Calu3 (cell line): ENCODE measurements around the gene RPS14. TPM values are rescaled to one million over a fixed set of nuclear protein-coding genes. Genes with fewer than 3 reads are reported as not detected.

Experiments used
- Bru-seq: library from RNA; stranded (reverse); fragments of 400-500 nt; gene quantifications from one replicate; lab custom pipeline; 2021; lab: Mats Ljungman, UMichigan
- BruChase-seq, 2 experiments: library from RNA; stranded (reverse); fragments of 400-500 nt; gene quantifications; one replicate each; lab custom pipeline; 2021; lab: Mats Ljungman, UMichigan
- BruUV-seq: library from RNA; stranded (reverse); fragments of 400-500 nt; replicated peaks from 2 replicates; lab custom pipeline; 2021; lab: Mats Ljungman, UMichigan
- CTCF ChIA-PET: fragments of 300-600 bp; sonication (Branson Sonifier 250); formaldehyde crosslinking; loops from one replicate; lab custom pipeline; 2022; ENCODE audit warnings: antibody characterized with exemption; lab: Charles Lee
- DNase-seq: peaks from one replicate; pipeline ENCODE4 v3.0.0; 2022
- H3K27ac Mint-ChIP-seq: one replicate; pipeline ENCODE4 v1.8.0; 2022; ENCODE audit warnings: mixed read lengths; ENCODE audit not compliant: unreplicated experiment
- H3K27me3 Mint-ChIP-seq: one replicate; pipeline ENCODE4 v1.8.0; 2022; ENCODE audit warnings: mixed read lengths; ENCODE audit not compliant: unreplicated experiment
- H3K36me3 Mint-ChIP-seq: one replicate; pipeline ENCODE4 v1.8.0; 2022; ENCODE audit warnings: mild to moderate bottlenecking, moderate library complexity, mixed read lengths; ENCODE audit not compliant: insufficient read depth, unreplicated experiment
- H3K4me1 Mint-ChIP-seq: one replicate; pipeline ENCODE4 v1.8.0; 2022; ENCODE audit warnings: mild to moderate bottlenecking, low read depth, mixed read lengths; ENCODE audit not compliant: unreplicated experiment
- H3K4me3 Mint-ChIP-seq: one replicate; pipeline ENCODE4 v1.8.0; 2022; ENCODE audit warnings: mild to moderate bottlenecking, low read depth, moderate library complexity, mixed read lengths; ENCODE audit not compliant: unreplicated experiment
- H3K9me3 Mint-ChIP-seq: one replicate; pipeline ENCODE4 v1.8.0; 2022; ENCODE audit warnings: low read depth, mixed read lengths; ENCODE audit not compliant: unreplicated experiment
- CTCF ChIP-seq: fragments of 200-600 bp; IDR thresholded peaks from one replicate; pipeline ENCODE4 v1.8.0; 2022; ENCODE audit warnings: antibody characterized with exemption; ENCODE audit not compliant: unreplicated experiment
- intact Hi-C: fragments of 100-400 bp; cut with micrococcal nuclease; formaldehyde crosslinking; loops from one replicate; pipeline ENCODE4 v1.10.0; 2022; ENCODE audit not compliant: unreplicated experiment
- long read RNA-seq: library from polyadenylated mRNA; stranded (forward); transcript quantifications from one replicate; pipeline ENCODE4 v2.0.0, GENCODE V29; 2022
- total RNA-seq: library from RNA; stranded (reverse); gene quantifications from 2 replicates; pipeline ENCODE4 v1.2.3, GENCODE V29; 2022

Gene RPS14
- total RNA-seq (2,194 and 2,330 TPM in 2 replicates), Bru-seq, nascent RNA (percentile 99 among the genes with signal in this experiment), BruChase-seq, experiment 1, labeled RNA remaining after a 6-hour chase (percentile 100 among the genes with signal in this experiment), BruChase-seq, experiment 2, labeled RNA remaining after a 2-hour chase (percentile 99 among the genes with signal in this experiment)
- long read RNA-seq, transcript RPS14-202 (5 exons, 2,314 nt): minor isoform, 73 of 3,763 reads
- long read RNA-seq, transcript RPS14-203 (5 exons, 569 nt): major isoform, 3,266 of 3,763 reads
- long read RNA-seq, transcript RPS14-201 (5 exons, 712 nt): minor isoform, 104 of 3,763 reads
- long read RNA-seq, transcript RPS14-205 (3 exons, 3,119 nt): minor isoform, 28 of 3,763 reads
- long read RNA-seq, partial matches to known transcripts: 248 of 3,763 reads
- long read RNA-seq, other reads (novel, unspliced or antisense): 42 of 3,763 reads

- no peaks in the 10 kb centered on the region for H3K27me3 Mint-ChIP-seq
- no peaks in the 10 kb centered on the region for H3K9me3 Mint-ChIP-seq
- peak within 1 kb of the TSS; percentile 88 for H3K4me3 Mint-ChIP-seq
- peaks cover 54% of the 10 kb centered on the region for H3K36me3 Mint-ChIP-seq
- peak within 1 kb of the TSS; percentile 98 for H3K27ac Mint-ChIP-seq
- TF ChIP-seq CTCF: peak; percentile 94
- BruUV-seq: TSS peak; percentile 99
- DNase-seq: peak; percentile 97
- peaks cover 28% of the 10 kb centered on the region for H3K4me1 Mint-ChIP-seq
- intact Hi-C loops: loop anchor here (10.0 kb wide), 1 partner anchor 185 kb away; no protein-coding TSS in a partner anchor
- CTCF ChIA-PET: interaction anchor here (0.6 to 1.6 kb wide), 10 partner anchors 9 to 252 kb away, joined by 3 to 7 read pairs (median 4); partner anchors contain the start of gene RBM22
Measured at GRCh38 chr5:150449517-150450339, at the start of gene RPS14. Gene RPS14, minus strand, starts transcription at chr5:150449739. Its CDS starts 2,006 bp downstream, at chr5:150447733.

- intact Hi-C loops: no loop called here
Measured at GRCh38 chr5:150498971-150499370, 49.4 kb upstream of the RPS14 start.

GRCh38 chr5:150498501-150498900, 49.0 kb upstream of the RPS14 start:
- intact Hi-C loops: no loop called here
- Mint-ChIP-seq H3K36me3 (peaks cover 16% of the 10 kb centered on the region), H3K9me3 (no peaks in the 10 kb centered on the region), H3K4me3 (no peak overlapping the region), H3K4me1 (peaks cover 55% of the 10 kb centered on the region), H3K27ac (peak overlapping the region; percentile 3), H3K27me3 (no peaks in the 10 kb centered on the region)
- CTCF ChIA-PET: interaction anchor here (1.3 to 1.9 kb wide), 3 partner anchors 12 to 25 kb away, joined by 3 to 6 read pairs (median 5); no protein-coding TSS in a partner anchor
- TF ChIP-seq CTCF: no peak
- DNase-seq: no peak
- no TSS peak for BruUV-seq

More at GRCh38 chr5:150498971-150499370, 49.4 kb upstream of the RPS14 start:
- no peak for DNase-seq
- peaks cover 60% of the 10 kb centered on the region for H3K4me1 Mint-ChIP-seq
- no peak overlapping the region for H3K4me3 Mint-ChIP-seq
- H3K27me3 Mint-ChIP-seq: no peaks in the 10 kb centered on the region
- H3K36me3 Mint-ChIP-seq: peaks cover 16% of the 10 kb centered on the region
- no TSS peak for BruUV-seq
- no peak for TF ChIP-seq CTCF
- peak overlapping the region; percentile 3 for H3K27ac Mint-ChIP-seq
- CTCF ChIA-PET: interaction anchor here (1.3 kb wide), 1 partner anchor 13 kb away, joined by 3 read pairs; no protein-coding TSS in a partner anchor
- no peaks in the 10 kb centered on the region for H3K9me3 Mint-ChIP-seq

GRCh38 chr5:150497989-150498317, 48.4 kb upstream of the RPS14 start:
- DNase-seq: no peak
- CTCF ChIA-PET: interaction anchor here (1.4 to 1.9 kb wide), 2 partner anchors 13 to 24 kb away, joined by 5 to 6 read pairs; no protein-coding TSS in a partner anchor
- Mint-ChIP-seq H3K27me3 (no peaks in the 10 kb centered on the region), H3K36me3 (peaks cover 16% of the 10 kb centered on the region), H3K9me3 (no peaks in the 10 kb centered on the region), H3K4me1 (peaks cover 53% of the 10 kb centered on the region), H3K4me3 (no peak overlapping the region), H3K27ac (no peak overlapping the region)
- intact Hi-C loops: loop anchor here (2.0 kb wide), 1 partner anchor 21 kb away; no protein-coding TSS in a partner anchor
- TF ChIP-seq CTCF: no peak
- no TSS peak for BruUV-seq
